WTC11 (cell line): ENCODE results near the gene CPHXL.

Experiments used
- ATF2 ChIP-seq: sonication (generic); formaldehyde crosslinking; IDR thresholded peaks from 2 replicates; pipeline ENCODE4 v1.8.1; 2022; ENCODE audit warnings: low read depth, missing genetic modification reagents, borderline replicate concordance
- CREB1 ChIP-seq: sonication (generic); formaldehyde crosslinking; IDR thresholded peaks from 2 replicates; pipeline ENCODE4 v1.8.0; 2023; ENCODE audit warnings: mild to moderate bottlenecking, missing genetic modification reagents
- CTCF ChIP-seq: fragments of 200-600 bp; IDR thresholded peaks from 2 replicates; pipeline ENCODE4 v1.8.0; 2022; ENCODE audit warnings: antibody characterized with exemption
- ELF4 ChIP-seq: sonication (generic); formaldehyde crosslinking; IDR thresholded peaks from 2 replicates; pipeline ENCODE4 v1.8.1; 2022; ENCODE audit warnings: low read depth, mild to moderate bottlenecking, moderate library complexity, missing genetic modification reagents
- ETV6 ChIP-seq: sonication (generic); formaldehyde crosslinking; IDR thresholded peaks from 2 replicates; pipeline ENCODE4 v1.8.1; 2022; ENCODE audit warnings: mild to moderate bottlenecking, missing genetic modification reagents
- FOXK1 ChIP-seq: sonication (generic); formaldehyde crosslinking; IDR thresholded peaks from 2 replicates; pipeline ENCODE4 v1.8.0; 2022; ENCODE audit warnings: mild to moderate bottlenecking, moderate library complexity, missing genetic modification reagents
- MXD4 ChIP-seq: fragments of 250-450 bp; sonication (Bioruptor Pico); IDR thresholded peaks from 2 replicates; pipeline ENCODE4 v1.8.0; 2021; ENCODE audit warnings: mild to moderate bottlenecking, moderate library complexity, borderline replicate concordance
- SMAD4 ChIP-seq: sonication (generic); formaldehyde crosslinking; IDR thresholded peaks from 2 replicates; pipeline ENCODE4 v1.8.0; 2022; ENCODE audit warnings: mild to moderate bottlenecking, missing genetic modification reagents
- SP1 ChIP-seq: sonication (generic); formaldehyde crosslinking; conservative IDR thresholded peaks from 2 replicates; pipeline ENCODE4 v1.8.1; 2022; ENCODE audit warnings: missing genetic modification reagents
- TP53 ChIP-seq: sonication (generic); formaldehyde crosslinking; IDR thresholded peaks from 2 replicates; pipeline ENCODE4 v1.8.1; 2023; ENCODE audit warnings: mild to moderate bottlenecking, missing genetic modification reagents
- ZNF121 ChIP-seq: sonication (generic); formaldehyde crosslinking; IDR thresholded peaks from 2 replicates; pipeline ENCODE4 v1.8.0; 2023; ENCODE audit warnings: missing genetic modification reagents

- TF ChIP-seq CTCF = no peak
- no peak for TF ChIP-seq MXD4
- TF ChIP-seq ELF4 (CRISPR knock-in tag) = no peak
- no peak for TF ChIP-seq TP53 (CRISPR knock-in tag)
- TF ChIP-seq SP1 (CRISPR knock-in tag) = no peak
- TF ChIP-seq SMAD4 (CRISPR knock-in tag) = no peak
- no peak for TF ChIP-seq ETV6 (CRISPR knock-in tag)
- no peak for TF ChIP-seq FOXK1 (CRISPR knock-in tag)
- TF ChIP-seq ATF2 (CRISPR knock-in tag) = no peak
- no peak for TF ChIP-seq ZNF121 (CRISPR knock-in tag)
- no peak for TF ChIP-seq CREB1 (CRISPR knock-in tag)
These were observed 36.5 kb upstream of the CPHXL start for GRCh38 chr16:75762746-75763145.
